OCI-LY1 (cell line): Measurements from ENCODE around the gene SLC16A13.

Source experiments
- H2AFZ ChIP-seq: fragments of 200-600 bp; sonication (generic), shearing (Covaris generic); 2 replicates; pipeline ENCODE4 v1.6.0; 2014; ENCODE audit warnings: antibody characterized with exemption, mild to moderate bottlenecking, low read length
- H3F3A ChIP-seq: fragments of 200-600 bp; sonication (generic), shearing (Covaris generic); 2 replicates; pipeline ENCODE4 v1.6.0; 2014; ENCODE audit warnings: mild to moderate bottlenecking, antibody characterized with exemption, low read length, moderate library complexity; ENCODE audit not compliant: insufficient read depth
- H3K27ac ChIP-seq: fragments of 200-600 bp; sonication (generic); 2 replicates; pipeline ENCODE4 v1.5.1; 2014; ENCODE audit warnings: low read length, mixed run types, mild to moderate bottlenecking, low read depth; ENCODE audit not compliant: poor library complexity, severe bottlenecking
- H3K27me3 ChIP-seq: fragments of 200-600 bp; sonication (generic); 2 replicates; pipeline ENCODE4 v1.6.0; 2014; ENCODE audit warnings: antibody characterized with exemption, mild to moderate bottlenecking, low read length, moderate library complexity; ENCODE audit not compliant: insufficient read depth
- H3K36me3 ChIP-seq: fragments of 200-600 bp; sonication (generic); 2 replicates; pipeline ENCODE4 v1.6.1; 2014; ENCODE audit warnings: mild to moderate bottlenecking, antibody characterized with exemption, low read length, moderate library complexity, mixed read lengths; ENCODE audit not compliant: insufficient read depth
- H3K4me1 ChIP-seq: fragments of 200-600 bp; sonication (generic); 2 replicates; pipeline ENCODE4 v1.5.1; 2014; ENCODE audit warnings: mild to moderate bottlenecking, low read length, moderate library complexity; ENCODE audit not compliant: insufficient read depth, severe bottlenecking
- H3K4me2 ChIP-seq: fragments of 200-600 bp; sonication (generic), shearing (Covaris generic); 2 replicates; pipeline ENCODE4 v1.6.1; 2014; ENCODE audit warnings: low read length
- H3K4me3 ChIP-seq: fragments of 200-600 bp; sonication (generic); 2 replicates; pipeline ENCODE4 v1.5.1; 2014; ENCODE audit warnings: low read length, low read depth, mild to moderate bottlenecking, mixed read lengths; ENCODE audit not compliant: poor library complexity, severe bottlenecking
- H3K79me2 ChIP-seq: fragments of 200-600 bp; shearing (Covaris generic); 2 replicates; pipeline ENCODE4 v1.6.1; 2016; ENCODE audit warnings: mixed run types, low read length, mixed read lengths; ENCODE audit not compliant: insufficient read depth
- H3K9ac ChIP-seq: fragments of 200-600 bp; sonication (generic), shearing (Covaris generic); 2 replicates; pipeline ENCODE4 v1.6.1; 2014; ENCODE audit warnings: mild to moderate bottlenecking, low read length, mixed read lengths
- H3K9me2 ChIP-seq: fragments of 200-600 bp; sonication (generic), shearing (Covaris generic); 2 replicates; pipeline ENCODE4 v1.6.1; 2014; ENCODE audit warnings: low read depth, mild to moderate bottlenecking, low read length, mixed read lengths
- H3K9me3 ChIP-seq: fragments of 200-600 bp; shearing (Covaris generic); 2 replicates; pipeline ENCODE4 v1.6.1; 2014; ENCODE audit warnings: low read length, mixed read lengths
- H4K20me1 ChIP-seq: fragments of 200-600 bp; sonication (generic), shearing (Covaris generic); 2 replicates; pipeline ENCODE4 v1.6.0; 2016; ENCODE audit warnings: mild to moderate bottlenecking, low read length; ENCODE audit not compliant: insufficient read depth
- EZH2 ChIP-seq: fragments of 200-600 bp; sonication (generic), shearing (Covaris generic); IDR thresholded peaks from 2 replicates; pipeline ENCODE4 v1.8.0; 2017; ENCODE audit warnings: borderline replicate concordance, mixed run types, mild to moderate bottlenecking, antibody characterized with exemption, low read length, moderate library complexity, mixed read lengths
- TF ChIP-seq, protein P1 (sequence below): fragments of 200-600 bp; sonication (generic), shearing (Covaris generic); IDR thresholded peaks from 2 replicates; pipeline ENCODE4 v1.5.1; 2017; ENCODE audit warnings: mild to moderate bottlenecking, antibody characterized with exemption, low read length, moderate library complexity, mixed read lengths

SLC16A13 gene

GRCh38 chr17:7016886-7017826 is 18.7 kb upstream of the SLC16A13 start:
- Histone ChIP-seq H3K4me2 (no peak overlapping the region), H3K9me3 (no peaks in the 10 kb centered on the region), H3K4me3 (no peak overlapping the region), H3K79me2 (no peaks in the 10 kb centered on the region), H4K20me1 (no peaks in the 10 kb centered on the region), H3K9me2 (no peaks in the 10 kb centered on the region), H3K27me3 (no peaks in the 10 kb centered on the region), H3K4me1 (peaks cover 22% of the 10 kb centered on the region), H3F3A (no peaks in the 10 kb centered on the region), H3K27ac (no peak overlapping the region), H3K9ac (no peak overlapping the region), H3K36me3 (peaks cover 5% of the 10 kb centered on the region; the same call in 1 of the 2 replicates), H2AFZ (no peak overlapping the region)
- no peak for TF ChIP-seq EZH2
- TF ChIP-seq, protein P1, sequence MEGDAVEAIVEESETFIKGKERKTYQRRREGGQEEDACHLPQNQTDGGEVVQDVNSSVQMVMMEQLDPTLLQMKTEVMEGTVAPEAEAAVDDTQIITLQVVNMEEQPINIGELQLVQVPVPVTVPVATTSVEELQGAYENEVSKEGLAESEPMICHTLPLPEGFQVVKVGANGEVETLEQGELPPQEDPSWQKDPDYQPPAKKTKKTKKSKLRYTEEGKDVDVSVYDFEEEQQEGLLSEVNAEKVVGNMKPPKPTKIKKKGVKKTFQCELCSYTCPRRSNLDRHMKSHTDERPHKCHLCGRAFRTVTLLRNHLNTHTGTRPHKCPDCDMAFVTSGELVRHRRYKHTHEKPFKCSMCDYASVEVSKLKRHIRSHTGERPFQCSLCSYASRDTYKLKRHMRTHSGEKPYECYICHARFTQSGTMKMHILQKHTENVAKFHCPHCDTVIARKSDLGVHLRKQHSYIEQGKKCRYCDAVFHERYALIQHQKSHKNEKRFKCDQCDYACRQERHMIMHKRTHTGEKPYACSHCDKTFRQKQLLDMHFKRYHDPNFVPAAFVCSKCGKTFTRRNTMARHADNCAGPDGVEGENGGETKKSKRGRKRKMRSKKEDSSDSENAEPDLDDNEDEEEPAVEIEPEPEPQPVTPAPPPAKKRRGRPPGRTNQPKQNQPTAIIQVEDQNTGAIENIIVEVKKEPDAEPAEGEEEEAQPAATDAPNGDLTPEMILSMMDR, result no peak

DNA sequence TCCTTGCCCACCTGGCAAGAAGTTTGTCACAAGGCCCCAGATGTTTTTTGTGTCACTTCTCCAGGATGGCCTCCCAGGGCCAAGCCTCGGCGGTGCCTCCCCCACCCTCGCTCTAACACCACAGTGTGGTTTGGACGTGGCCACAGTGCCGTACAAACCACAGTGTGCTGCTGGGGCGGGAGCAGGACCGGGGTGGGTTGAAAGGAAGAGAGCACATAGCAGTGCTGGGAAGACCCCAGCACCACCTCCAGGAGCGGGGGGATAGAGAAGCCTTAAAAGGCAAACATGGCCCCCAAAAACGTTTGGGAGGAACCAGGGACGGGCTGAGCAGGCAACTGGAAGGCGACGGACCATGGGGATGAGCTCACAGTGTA is 18.0 kb upstream of the SLC16A13 start:
- H3K27ac ChIP-seq, result no peak overlapping the region

GRCh38 chr17:7018331-7018964 is 17.4 kb upstream of the SLC16A13 start:
- Histone ChIP-seq H2AFZ (no peak overlapping the region), H3K4me3 (no peak overlapping the region), H3K4me1 (peaks cover 29% of the 10 kb centered on the region), H3K9me2 (no peaks in the 10 kb centered on the region), H3K27me3 (no peaks in the 10 kb centered on the region), H3K27ac (no peak overlapping the region), H3K4me2 (no peak overlapping the region), H3K9ac (no peak overlapping the region), H3K36me3 (peaks cover 5% of the 10 kb centered on the region; the same call in 1 of the 2 replicates), H4K20me1 (no peaks in the 10 kb centered on the region), H3K9me3 (no peaks in the 10 kb centered on the region), H3F3A (no peaks in the 10 kb centered on the region), H3K79me2 (no peaks in the 10 kb centered on the region)
- TF ChIP-seq, protein P1, result no peak
- TF ChIP-seq EZH2, result no peak

More for the DNA sequence above, 18.0 kb upstream of the SLC16A13 start:
- H3F3A ChIP-seq, result no peaks in the 10 kb centered on the region
- H2AFZ ChIP-seq, result no peak overlapping the region
- no peaks in the 10 kb centered on the region for H4K20me1 ChIP-seq
- peaks cover 26% of the 10 kb centered on the region for H3K4me1 ChIP-seq
- no peaks in the 10 kb centered on the region for H3K79me2 ChIP-seq
- peaks cover 5% of the 10 kb centered on the region; the same call in 1 of the 2 replicates for H3K36me3 ChIP-seq
- no peaks in the 10 kb centered on the region for H3K27me3 ChIP-seq
- no peaks in the 10 kb centered on the region for H3K9me2 ChIP-seq
- no peak overlapping the region for H3K4me2 ChIP-seq
- H3K9ac ChIP-seq, result no peak overlapping the region
- TF ChIP-seq EZH2, result no peak
- TF ChIP-seq, protein P1, result no peak
- no peak overlapping the region for H3K4me3 ChIP-seq
- H3K9me3 ChIP-seq, result no peaks in the 10 kb centered on the region
